Heart left ventricle (tissue), 13 donors: ENCODE measurements around the gene MYDGF.

Experiments used
- CTCF ChIP-seq, 12 donors: fragments of 200-600 bp; sonication (generic) in 4 of 12; IDR thresholded peaks; one replicate each; pipeline versions ENCODE4 v1.5.0 to v1.8.0; 2018 to 2022; ENCODE audit warnings: antibody characterized with exemption in 12 of 12, mild to moderate bottlenecking in 5 of 12
- POLR2A ChIP-seq, 2 donors: fragments of 450-650 bp; IDR thresholded peaks; one replicate each; pipeline ENCODE4 v1.6.1; 2017; ENCODE audit warnings: antibody characterized with exemption in 2 of 2, mild to moderate bottlenecking in 2 of 2, moderate library complexity in 2 of 2
- donor health status: ischemic (EF 13 %, LVEDD 7.1; RV severe dilation, severe dysfunction).
- donor health status: DM: no; HTN: yes; CAD: no.
- donor health status: DM: no; HTN: no; CAD: no.
- donor health status: ischemic (EF 25% LVEDD 6.9; RV normal size, moderate dysfunction).
- donor health status: ischemic (EF 25% LVEDD 5.7; RV mildly dilated, moderate dysfunction).
- donor health status: ischemic (EF 35%, LVEDD 5.7; RV mildly dilated, moderate dysfunction).
- donor health status: nonischemic (EF 11% LVEDD 7.7; RV severe dilation, severe dysfunction).
- donor health status: DM: yes; HTN: yes; CAD: no.
- donor health status: PGD.
- donor health status: ischemic (EF 29% LVEDD 5.4; RV normal size, mild dysfunction).
- donor health status: nonischemic (EF 23%, LVEDD 6.1; RV moderate dilation, normal function).

GRCh38 chr19:4717191-4717965, 47.2 kb upstream of the MYDGF start:
- TF ChIP-seq CTCF (IDR thresholded peaks at IDR 0.05) (no peak), POLR2A (IDR thresholded peaks at IDR 0.05) (no peak)
